Nephron (organoid): ENCODE results near the gene PLP1.

Source experiments
- H3K27ac Mint-ChIP-seq, 3 experiments: 2 replicates each; pipeline ENCODE4 v1.8.0; 2020; ENCODE audit warnings: mixed read lengths in 3 of 3, mild to moderate bottlenecking in 2 of 3, moderate library complexity in 1 of 3
- H3K27me3 Mint-ChIP-seq: 2 replicates; pipeline ENCODE4 v1.8.0; 2021; ENCODE audit warnings: low read depth, mild to moderate bottlenecking, moderate library complexity, mixed read lengths
- H3K36me3 Mint-ChIP-seq: 2 replicates; pipeline ENCODE4 v1.8.0; 2020; ENCODE audit warnings: low read depth, mixed read lengths
- H3K4me1 Mint-ChIP-seq: 2 replicates; pipeline ENCODE4 v1.8.0; 2020; ENCODE audit warnings: mixed read lengths
- H3K4me3 Mint-ChIP-seq, 3 experiments: 2 replicates each; pipeline ENCODE4 v1.8.0; 2020; ENCODE audit warnings: mild to moderate bottlenecking in 3 of 3, mixed read lengths in 3 of 3, moderate library complexity in 2 of 3
- H3K9me3 Mint-ChIP-seq: 2 replicates; pipeline ENCODE4 v1.8.0; 2020; ENCODE audit warnings: mixed read lengths
- TF ChIP-seq, protein P1 (sequence below), 3 experiments: fragments of 200-600 bp; sonication (generic); IDR thresholded peaks; one replicate each; pipeline ENCODE4 v1.5.0; 2021; ENCODE audit warnings: antibody characterized with exemption in 3 of 3; ENCODE audit not compliant: unreplicated experiment in 3 of 3

The PLP1 gene, protein sequence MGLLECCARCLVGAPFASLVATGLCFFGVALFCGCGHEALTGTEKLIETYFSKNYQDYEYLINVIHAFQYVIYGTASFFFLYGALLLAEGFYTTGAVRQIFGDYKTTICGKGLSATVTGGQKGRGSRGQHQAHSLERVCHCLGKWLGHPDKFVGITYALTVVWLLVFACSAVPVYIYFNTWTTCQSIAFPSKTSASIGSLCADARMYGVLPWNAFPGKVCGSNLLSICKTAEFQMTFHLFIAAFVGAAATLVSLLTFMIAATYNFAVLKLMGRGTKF

DNA sequence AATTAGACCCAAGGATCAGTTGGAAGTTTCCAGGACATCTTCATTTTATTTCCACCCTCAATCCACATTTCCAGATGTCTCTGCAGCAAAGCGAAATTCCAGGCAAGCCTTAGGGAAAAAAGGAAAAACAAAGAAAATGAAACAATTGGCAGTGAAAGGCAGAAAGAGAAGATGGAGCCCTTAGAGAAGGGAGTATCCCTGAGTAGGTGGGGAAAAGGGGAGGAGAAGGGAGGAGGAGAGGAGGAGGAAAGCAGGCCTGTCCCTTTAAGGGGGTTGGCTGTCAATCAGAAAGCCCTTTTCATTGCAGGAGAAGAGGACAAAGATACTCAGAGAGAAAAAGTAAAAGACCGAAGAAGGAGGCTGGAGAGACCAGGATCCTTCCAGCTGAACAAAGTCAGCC is at the start of gene PLP1:
Gene PLP1 (plus strand): TSS at position 295 of the 400 bp plus-strand sequence. CDS start 156 bp downstream, outside the sequence.
- H3K27ac Mint-ChIP-seq = peak within 1 kb of the TSS; percentile 28 to 76 (median 68)
- no peaks in the 10 kb centered on the region for H3K36me3 Mint-ChIP-seq
- peaks cover 43% of the 10 kb centered on the region for H3K4me1 Mint-ChIP-seq
- no peaks in the 10 kb centered on the region for H3K27me3 Mint-ChIP-seq
- TF ChIP-seq, protein P1, sequence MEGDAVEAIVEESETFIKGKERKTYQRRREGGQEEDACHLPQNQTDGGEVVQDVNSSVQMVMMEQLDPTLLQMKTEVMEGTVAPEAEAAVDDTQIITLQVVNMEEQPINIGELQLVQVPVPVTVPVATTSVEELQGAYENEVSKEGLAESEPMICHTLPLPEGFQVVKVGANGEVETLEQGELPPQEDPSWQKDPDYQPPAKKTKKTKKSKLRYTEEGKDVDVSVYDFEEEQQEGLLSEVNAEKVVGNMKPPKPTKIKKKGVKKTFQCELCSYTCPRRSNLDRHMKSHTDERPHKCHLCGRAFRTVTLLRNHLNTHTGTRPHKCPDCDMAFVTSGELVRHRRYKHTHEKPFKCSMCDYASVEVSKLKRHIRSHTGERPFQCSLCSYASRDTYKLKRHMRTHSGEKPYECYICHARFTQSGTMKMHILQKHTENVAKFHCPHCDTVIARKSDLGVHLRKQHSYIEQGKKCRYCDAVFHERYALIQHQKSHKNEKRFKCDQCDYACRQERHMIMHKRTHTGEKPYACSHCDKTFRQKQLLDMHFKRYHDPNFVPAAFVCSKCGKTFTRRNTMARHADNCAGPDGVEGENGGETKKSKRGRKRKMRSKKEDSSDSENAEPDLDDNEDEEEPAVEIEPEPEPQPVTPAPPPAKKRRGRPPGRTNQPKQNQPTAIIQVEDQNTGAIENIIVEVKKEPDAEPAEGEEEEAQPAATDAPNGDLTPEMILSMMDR (IDR thresholded peaks at IDR 0.05; ENCODE audit: unreplicated experiment in 3 of 3) = no peak
- H3K4me3 Mint-ChIP-seq = peak within 1 kb of the TSS; percentile 53 to 85 (median 71)
- H3K9me3 Mint-ChIP-seq = no peaks in the 10 kb centered on the region

DNA sequence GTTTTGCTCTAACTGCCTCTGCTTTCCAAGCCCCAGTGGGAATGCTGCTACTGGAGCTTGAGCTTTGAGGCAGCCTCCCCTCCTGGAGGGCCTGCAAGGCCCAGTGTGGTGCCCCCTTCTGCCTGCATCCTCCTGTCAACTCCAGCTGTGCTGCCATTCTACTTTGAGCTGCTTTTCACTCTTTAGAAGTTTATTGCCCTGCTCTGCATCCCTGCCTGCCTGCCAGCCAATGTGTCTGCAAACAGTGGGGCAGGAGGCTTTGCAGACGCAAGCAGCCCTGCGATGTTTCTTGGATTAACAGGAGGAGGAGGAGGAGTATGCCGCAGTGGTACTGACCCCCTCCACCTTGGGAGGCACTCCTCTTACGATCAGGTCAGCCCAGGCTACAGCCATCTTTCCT is 49.5 kb upstream of the PLP1 start:
- Mint-ChIP-seq H3K9me3 (no peaks in the 10 kb centered on the region), H3K4me1 (peaks cover 33% of the 10 kb centered on the region), H3K36me3 (no peaks in the 10 kb centered on the region), H3K4me3 (no peak overlapping the region), H3K27ac (no peak overlapping the region), H3K27me3 (peaks cover 18% of the 10 kb centered on the region)
- TF ChIP-seq, protein P1 (IDR thresholded peaks at IDR 0.05; ENCODE audit: unreplicated experiment in 3 of 3) = no peak

DNA sequence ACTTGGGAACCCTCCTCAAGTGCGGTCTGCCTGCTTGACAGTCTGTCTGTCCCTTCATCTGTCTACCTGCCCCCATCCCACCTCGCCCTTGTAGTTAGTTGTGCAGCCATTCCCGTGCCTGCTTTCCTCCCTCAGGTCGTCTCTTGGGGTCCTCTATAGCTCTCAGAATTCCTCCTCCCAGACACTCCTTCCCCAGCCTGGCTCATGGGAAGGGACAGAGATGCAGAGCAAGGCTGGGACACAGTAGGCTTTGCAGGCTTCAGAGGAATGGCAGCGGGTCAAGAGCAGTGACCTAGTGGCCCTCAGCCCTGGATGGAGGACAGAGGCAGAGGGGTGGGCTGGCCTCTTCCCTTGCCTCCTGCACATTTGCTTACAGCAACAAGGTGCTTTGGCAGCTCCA is 47.6 kb upstream of the PLP1 start:
- H3K36me3 Mint-ChIP-seq = no peaks in the 10 kb centered on the region
- no peak overlapping the region for H3K4me3 Mint-ChIP-seq
- H3K27ac Mint-ChIP-seq = peak overlapping the region in 1 of 3 experiments; percentile 9
- peaks cover 18% of the 10 kb centered on the region for H3K27me3 Mint-ChIP-seq
- TF ChIP-seq, protein P1 (IDR thresholded peaks at IDR 0.05; ENCODE audit: unreplicated experiment in 3 of 3) = no peak
- H3K9me3 Mint-ChIP-seq = no peaks in the 10 kb centered on the region
- H3K4me1 Mint-ChIP-seq = peaks cover 25% of the 10 kb centered on the region

DNA sequence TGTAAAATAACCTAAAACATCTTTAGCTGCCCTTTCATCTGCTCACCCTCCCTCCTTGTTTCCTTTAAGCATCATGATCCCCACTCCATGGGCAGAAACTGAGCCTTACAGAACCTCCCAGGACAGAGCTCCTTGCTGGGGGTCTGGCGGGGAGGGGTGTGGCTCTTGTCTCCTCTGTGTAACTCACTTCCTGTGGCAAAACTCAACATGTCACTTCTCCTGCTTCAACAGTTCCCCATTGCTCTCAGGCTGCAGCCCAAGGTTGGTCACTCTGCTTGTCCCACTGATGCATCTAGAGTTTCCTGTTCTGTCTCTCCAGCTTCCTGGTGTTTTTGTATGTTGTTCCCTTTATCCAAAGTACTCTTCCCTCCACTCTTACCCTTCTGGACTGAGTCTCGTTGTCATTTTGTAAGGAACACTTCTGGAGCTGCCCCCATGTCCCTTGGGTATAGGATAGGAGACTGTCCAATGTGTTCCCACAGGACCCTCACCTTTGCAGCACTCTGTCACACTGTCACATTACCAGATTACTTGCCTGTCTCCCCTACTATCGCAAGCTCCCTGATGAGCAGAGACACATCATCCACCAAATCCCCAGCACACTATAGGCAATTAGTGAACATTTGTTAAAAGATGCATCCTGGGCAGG is 46.4 kb upstream of the PLP1 start:
- no peaks in the 10 kb centered on the region for H3K36me3 Mint-ChIP-seq
- peaks cover 18% of the 10 kb centered on the region for H3K27me3 Mint-ChIP-seq
- no peak overlapping the region for H3K4me3 Mint-ChIP-seq
- H3K27ac Mint-ChIP-seq = peak overlapping the region; percentile 19 to 81 (median 44)
- H3K4me1 Mint-ChIP-seq = peaks cover 25% of the 10 kb centered on the region
- H3K9me3 Mint-ChIP-seq = no peaks in the 10 kb centered on the region
- TF ChIP-seq, protein P1 (IDR thresholded peaks at IDR 0.05; ENCODE audit: unreplicated experiment in 3 of 3) = no peak

DNA sequence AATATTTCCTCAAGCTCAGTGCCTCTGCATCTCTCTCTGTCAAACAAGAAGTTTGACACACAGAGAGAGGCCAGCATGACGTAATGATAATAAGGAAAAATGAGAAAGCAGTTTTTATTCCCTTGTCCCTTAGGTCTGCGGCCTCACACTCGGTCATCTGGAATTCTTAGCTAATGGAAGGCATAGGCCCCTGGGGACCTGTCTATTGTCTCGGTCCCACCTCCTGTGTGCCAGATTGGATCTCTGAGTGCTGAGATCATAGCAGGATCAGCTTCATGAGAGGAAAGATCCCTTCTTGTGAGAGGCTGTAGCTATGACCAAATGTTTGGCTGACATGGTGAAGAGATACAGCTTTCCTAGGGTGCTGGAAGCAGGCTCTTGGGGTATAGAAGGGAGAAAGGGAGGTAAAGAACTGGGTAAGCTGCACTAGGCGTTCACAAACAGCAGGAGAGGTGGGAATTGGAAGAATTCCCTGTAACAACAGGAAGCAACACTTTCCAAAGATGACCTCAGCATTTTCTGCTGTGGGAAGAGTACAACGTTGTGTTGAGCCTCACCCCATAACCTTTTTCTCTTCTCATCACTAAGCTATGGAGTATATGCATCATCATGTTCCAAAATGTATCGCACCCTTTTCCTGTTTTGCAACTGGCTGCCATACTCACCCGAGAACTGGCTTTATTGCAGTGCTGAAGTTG is 45.7 kb upstream of the PLP1 start:
- TF ChIP-seq, protein P1 (IDR thresholded peaks at IDR 0.05; ENCODE audit: unreplicated experiment in 3 of 3) = no peak
- Mint-ChIP-seq H3K36me3 (no peaks in the 10 kb centered on the region), H3K9me3 (no peaks in the 10 kb centered on the region), H3K27me3 (peaks cover 18% of the 10 kb centered on the region), H3K27ac (peak overlapping the region; percentile 39 to 81 (median 44)), H3K4me1 (peaks cover 25% of the 10 kb centered on the region), H3K4me3 (no peak overlapping the region)
